Measurements from ENCODE around the gene CSNK1G3. TPM values are rescaled to one million over a fixed set of nuclear protein-coding genes. Genes with fewer than 3 reads are reported as not detected.

Gene CSNK1G3
- total RNA-seq, 2 experiments from 2014 or later: 20.9 to 23.1 TPM

- Histone ChIP-seq H3K36me3 (ENCODE audit: insufficient read depth, low read length) (no peaks in the 10 kb centered on the region), H3K27ac (ENCODE audit: low read depth, low read length, poor library complexity, severe bottlenecking) (no peak overlapping the region), H3K4me2 (ENCODE audit: low read length) (no peak overlapping the region), H3K79me2 (ENCODE audit: insufficient read depth, low read depth, low read length) (no peaks in the 10 kb centered on the region), H3K9me3 (ENCODE audit: low read length) (no peaks in the 10 kb centered on the region), H3K4me3 (ENCODE audit: low read depth, low read length, poor library complexity, severe bottlenecking) (no peak overlapping the region), H3K9me2 (ENCODE audit: insufficient read depth, low read length) (no peaks in the 10 kb centered on the region), H4K20me1 (ENCODE audit: insufficient read depth, low read length) (0 out of 2 replicates have a peak, but pooled peaks cover 4% of the 10 kb centered on the region), H2AFZ (ENCODE audit: low read length) (no peak overlapping the region), H3K4me1 (ENCODE audit: insufficient read depth, low read length, poor library complexity, severe bottlenecking) (no peaks in the 10 kb centered on the region)
- no peak for DNase-seq (ENCODE audit: low spot score)
- ChIA-PET CTCF (ENCODE audit: unreplicated experiment) (no interaction called here), POLR2A (interaction anchor here (0.5 to 1.7 kb wide), 2 partner anchors 10 to 23 kb away, joined by 3 to 4 read pairs; no protein-coding TSS in a partner anchor)
- no TSS peak for BruUV-seq (replicated peaks)
- intact Hi-C loops (cut with micrococcal nuclease; ENCODE audit: unreplicated experiment): no loop called here
- no peak for TF ChIP-seq CTCF (conservative IDR thresholded peaks at IDR 0.05; ENCODE audit: low read length)
- TF ChIP-seq EZH2phosphoT487 (IDR thresholded peaks at IDR 0.05; ENCODE audit: borderline replicate concordance, low read depth, low read length): no peak
These were observed 15.1 kb upstream of the CSNK1G3 start for GRCh38 chr5:123496892-123497291.

GRCh38 chr5:123500471-123500870, 11.5 kb upstream of the CSNK1G3 start:
- Histone ChIP-seq H2AFZ (ENCODE audit: low read length) (no peak overlapping the region), H3K27ac (ENCODE audit: low read depth, low read length, poor library complexity, severe bottlenecking) (no peak overlapping the region), H3K36me3 (ENCODE audit: insufficient read depth, low read length) (no peaks in the 10 kb centered on the region), H3K4me3 (ENCODE audit: low read depth, low read length, poor library complexity, severe bottlenecking) (no peak overlapping the region), H3K4me2 (ENCODE audit: low read length) (no peak overlapping the region), H3K79me2 (ENCODE audit: insufficient read depth, low read depth, low read length) (no peaks in the 10 kb centered on the region), H4K20me1 (ENCODE audit: insufficient read depth, low read length) (0 out of 2 replicates have a peak, but pooled peaks cover 4% of the 10 kb centered on the region), H3K9me3 (ENCODE audit: low read length) (no peaks in the 10 kb centered on the region), H3K4me1 (ENCODE audit: insufficient read depth, low read length, poor library complexity, severe bottlenecking) (no peaks in the 10 kb centered on the region), H3K9me2 (ENCODE audit: insufficient read depth, low read length) (no peaks in the 10 kb centered on the region)
- CTCF ChIA-PET (ENCODE audit: unreplicated experiment): interaction anchor here (1.2 kb wide), 1 partner anchor 11 kb away, joined by 4 read pairs; no protein-coding TSS in a partner anchor
- intact Hi-C loops (cut with micrococcal nuclease; ENCODE audit: unreplicated experiment): no loop called here
- POLR2A ChIA-PET: interaction anchor here (1.6 kb wide), 1 partner anchor 57 kb away, joined by 5 read pairs; no protein-coding TSS in a partner anchor
- TF ChIP-seq CTCF (conservative IDR thresholded peaks at IDR 0.05; ENCODE audit: low read length): no peak
- TF ChIP-seq EZH2phosphoT487 (IDR thresholded peaks at IDR 0.05; ENCODE audit: borderline replicate concordance, low read depth, low read length): no peak
- DNase-seq (ENCODE audit: low spot score): no peak
- no TSS peak for BruUV-seq (replicated peaks)

DNA sequence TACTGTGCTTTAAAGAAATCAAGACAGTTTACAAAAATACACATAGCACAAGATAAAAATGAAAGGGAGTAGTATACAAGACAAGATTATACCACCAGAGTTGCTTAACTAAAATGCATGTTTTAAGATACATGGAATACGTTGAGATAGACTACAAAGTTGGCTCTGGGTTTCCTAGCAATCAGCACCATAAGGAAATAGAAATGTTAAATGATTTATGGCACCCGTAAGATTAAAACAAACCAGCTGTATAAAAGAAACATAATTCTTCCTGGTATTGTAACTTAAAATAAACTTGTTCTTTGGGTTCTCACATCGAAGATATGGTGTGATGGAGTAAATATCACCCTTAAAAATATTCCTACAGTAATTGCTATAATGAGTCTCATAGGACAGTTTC, 9.9 kb upstream of the CSNK1G3 start:
- H3K4me3 ChIP-seq (ENCODE audit: low read depth, low read length, poor library complexity, severe bottlenecking): no peak overlapping the region
- H3K9me2 ChIP-seq (ENCODE audit: insufficient read depth, low read length): no peaks in the 10 kb centered on the region
- no peak overlapping the region for H2AFZ ChIP-seq (ENCODE audit: low read length)
- no peaks in the 10 kb centered on the region for H3K36me3 ChIP-seq (ENCODE audit: insufficient read depth, low read length)
- no peak for DNase-seq (ENCODE audit: low spot score)
- BruUV-seq (replicated peaks): no TSS peak
- no peak overlapping the region for H3K27ac ChIP-seq (ENCODE audit: low read depth, low read length, poor library complexity, severe bottlenecking)
- ChIA-PET POLR2A (interaction anchor here (1.4 kb wide), 1 partner anchor 20 kb away, joined by 3 read pairs; no protein-coding TSS in a partner anchor), CTCF (ENCODE audit: unreplicated experiment) (no interaction called here)
- no peak for TF ChIP-seq EZH2phosphoT487 (IDR thresholded peaks at IDR 0.05; ENCODE audit: borderline replicate concordance, low read depth, low read length)
- TF ChIP-seq CTCF (conservative IDR thresholded peaks at IDR 0.05; ENCODE audit: low read length): no peak
- no peaks in the 10 kb centered on the region for H3K79me2 ChIP-seq (ENCODE audit: insufficient read depth, low read depth, low read length)
- H3K4me1 ChIP-seq (ENCODE audit: insufficient read depth, low read length, poor library complexity, severe bottlenecking): no peaks in the 10 kb centered on the region
- no peak overlapping the region for H3K4me2 ChIP-seq (ENCODE audit: low read length)
- H3K9me3 ChIP-seq (ENCODE audit: low read length): no peaks in the 10 kb centered on the region
- intact Hi-C loops (cut with micrococcal nuclease; ENCODE audit: unreplicated experiment): no loop called here
- 0 out of 2 replicates have a peak, but pooled peaks cover 4% of the 10 kb centered on the region for H4K20me1 ChIP-seq (ENCODE audit: insufficient read depth, low read length)

Measured in OCI-LY7 (cell line).